OCI-LY1 (cell line): ENCODE measurements around the gene MRFAP1.

Experiments used
- EZH2 ChIP-seq: fragments of 200-600 bp; sonication (generic), shearing (Covaris generic); IDR thresholded peaks from 2 replicates; pipeline ENCODE4 v1.8.0; 2017; ENCODE audit warnings: borderline replicate concordance, mixed run types, mild to moderate bottlenecking, antibody characterized with exemption, low read length, moderate library complexity, mixed read lengths
- TF ChIP-seq, protein P1 (sequence below): fragments of 200-600 bp; sonication (generic), shearing (Covaris generic); IDR thresholded peaks from 2 replicates; pipeline ENCODE4 v1.5.1; 2017; ENCODE audit warnings: mild to moderate bottlenecking, antibody characterized with exemption, low read length, moderate library complexity, mixed read lengths

DNA sequence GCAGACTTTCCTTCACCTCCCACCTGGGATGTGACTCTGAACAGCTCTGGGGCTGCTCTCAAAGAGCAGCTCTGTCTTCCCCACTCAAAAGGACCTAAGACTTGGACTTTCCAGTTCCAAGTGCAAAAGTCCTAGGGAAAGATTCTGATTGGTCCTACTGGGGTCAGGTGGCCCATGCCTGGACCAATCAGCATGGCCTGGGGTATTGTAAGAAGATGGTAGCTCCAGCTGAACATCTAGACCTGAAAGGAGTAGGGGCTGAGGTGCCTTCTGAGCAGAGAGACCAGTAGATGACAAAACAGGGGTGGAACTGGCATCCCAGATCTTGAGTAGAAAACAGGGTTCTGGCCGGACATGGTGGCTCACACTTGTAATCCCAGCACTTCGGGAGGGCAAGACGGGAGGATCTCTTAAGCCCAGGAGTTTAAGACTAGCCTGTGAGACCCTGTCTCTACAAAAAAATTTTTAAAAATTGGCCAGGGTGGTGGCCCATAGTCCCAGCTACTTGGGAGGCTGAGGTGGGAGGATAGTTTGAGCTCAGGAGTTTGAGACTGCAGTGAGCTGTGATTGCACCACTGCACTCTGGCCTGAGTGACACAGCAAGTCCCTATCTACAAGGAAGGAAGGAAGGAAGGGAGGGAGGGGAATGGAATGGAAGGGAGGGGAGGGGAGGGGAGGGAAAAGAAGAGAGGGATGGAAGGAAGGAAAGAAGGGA, 27.4 kb upstream of the MRFAP1 start:
- TF ChIP-seq, protein P1, sequence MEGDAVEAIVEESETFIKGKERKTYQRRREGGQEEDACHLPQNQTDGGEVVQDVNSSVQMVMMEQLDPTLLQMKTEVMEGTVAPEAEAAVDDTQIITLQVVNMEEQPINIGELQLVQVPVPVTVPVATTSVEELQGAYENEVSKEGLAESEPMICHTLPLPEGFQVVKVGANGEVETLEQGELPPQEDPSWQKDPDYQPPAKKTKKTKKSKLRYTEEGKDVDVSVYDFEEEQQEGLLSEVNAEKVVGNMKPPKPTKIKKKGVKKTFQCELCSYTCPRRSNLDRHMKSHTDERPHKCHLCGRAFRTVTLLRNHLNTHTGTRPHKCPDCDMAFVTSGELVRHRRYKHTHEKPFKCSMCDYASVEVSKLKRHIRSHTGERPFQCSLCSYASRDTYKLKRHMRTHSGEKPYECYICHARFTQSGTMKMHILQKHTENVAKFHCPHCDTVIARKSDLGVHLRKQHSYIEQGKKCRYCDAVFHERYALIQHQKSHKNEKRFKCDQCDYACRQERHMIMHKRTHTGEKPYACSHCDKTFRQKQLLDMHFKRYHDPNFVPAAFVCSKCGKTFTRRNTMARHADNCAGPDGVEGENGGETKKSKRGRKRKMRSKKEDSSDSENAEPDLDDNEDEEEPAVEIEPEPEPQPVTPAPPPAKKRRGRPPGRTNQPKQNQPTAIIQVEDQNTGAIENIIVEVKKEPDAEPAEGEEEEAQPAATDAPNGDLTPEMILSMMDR: no peak
- TF ChIP-seq EZH2: no peak
